ENCODE measurements around the gene CNKSR3. TPM values are rescaled to one million over a fixed set of nuclear protein-coding genes. Genes with fewer than 3 reads are reported as not detected.

The CNKSR3 gene
- total RNA-seq, 2 donors from 2014 or later = 13.1 to 31.5 TPM

- Histone ChIP-seq H3K4me3 (no peak overlapping the region), H3K27ac (no peak overlapping the region), H3K9me3 (no peaks in the 10 kb centered on the region), H3K4me1 (no peaks in the 10 kb centered on the region), H3K36me3 (no peaks in the 10 kb centered on the region), H3K9ac (ENCODE audit: low read depth in 2 of 2, low read length in 2 of 2) (no peak overlapping the region), H3K27me3 (no peaks in the 10 kb centered on the region)
- intact Hi-C loops (cut with DNase I) = no loop called here
- DNase-seq = peak; percentile 27
- TF ChIP-seq CTCF (IDR thresholded peaks at IDR 0.05) = no peak
Measured at GRCh38 chr6:154528310-154528915, 17.9 kb upstream of the CNKSR3 start.

DNA sequence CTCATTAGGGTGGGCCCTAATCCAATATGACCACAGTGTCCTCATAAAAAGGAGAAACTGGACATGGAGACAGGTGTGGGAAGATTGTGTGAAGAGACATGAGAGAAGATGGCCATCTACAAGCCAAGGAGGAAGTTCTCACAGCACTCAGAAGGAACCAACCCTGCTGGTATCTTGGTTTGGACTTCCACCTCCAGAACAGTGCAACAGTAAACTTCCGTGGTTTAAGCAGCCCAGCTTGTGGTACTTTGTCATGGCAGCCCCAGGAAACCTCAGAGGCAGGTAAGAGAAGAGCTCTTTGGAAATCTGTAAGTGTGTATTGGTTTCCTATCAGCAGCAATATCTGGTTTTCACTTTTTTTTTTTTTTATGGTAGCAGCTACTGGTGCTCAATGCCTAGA lies 16.5 kb upstream of the CNKSR3 start:
- no peaks in the 10 kb centered on the region for H3K9me3 ChIP-seq
- no peaks in the 10 kb centered on the region for H3K36me3 ChIP-seq
- no peaks in the 10 kb centered on the region for H3K27me3 ChIP-seq
- intact Hi-C loops (cut with DNase I) = no loop called here
- DNase-seq = no peak
- no peak overlapping the region for H3K9ac ChIP-seq (ENCODE audit: low read depth in 2 of 2, low read length in 2 of 2)
- H3K27ac ChIP-seq = no peak overlapping the region
- TF ChIP-seq CTCF (IDR thresholded peaks at IDR 0.05) = no peak
- no peaks in the 10 kb centered on the region for H3K4me1 ChIP-seq
- H3K4me3 ChIP-seq = no peak overlapping the region

DNA sequence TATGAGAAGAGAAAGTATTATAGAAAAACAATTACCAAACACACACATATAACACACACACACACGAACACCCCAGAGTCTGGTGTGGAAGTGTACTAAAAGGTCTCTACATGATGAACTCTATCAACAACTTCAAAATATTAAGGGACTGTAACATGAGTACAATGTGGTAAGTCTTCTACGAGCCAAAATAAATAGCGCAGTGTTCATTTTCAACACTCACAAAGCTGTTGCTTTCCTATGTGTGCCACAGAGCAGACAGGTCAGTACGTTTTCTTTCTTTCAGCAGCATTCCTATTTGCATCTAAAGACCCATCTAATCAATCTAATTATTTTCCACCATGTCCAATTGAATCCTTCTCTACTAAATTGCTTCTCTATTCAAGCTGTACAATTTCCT lies 12.1 kb upstream of the CNKSR3 start:
- Histone ChIP-seq H3K27ac (no peak overlapping the region), H3K27me3 (no peaks in the 10 kb centered on the region), H3K36me3 (no peaks in the 10 kb centered on the region), H3K9ac (ENCODE audit: low read depth in 2 of 2, low read length in 2 of 2) (no peak overlapping the region), H3K9me3 (no peaks in the 10 kb centered on the region), H3K4me1 (no peaks in the 10 kb centered on the region), H3K4me3 (no peak overlapping the region)
- TF ChIP-seq CTCF (IDR thresholded peaks at IDR 0.05) = no peak
- intact Hi-C loops (cut with DNase I) = no loop called here
- DNase-seq = no peak

DNA sequence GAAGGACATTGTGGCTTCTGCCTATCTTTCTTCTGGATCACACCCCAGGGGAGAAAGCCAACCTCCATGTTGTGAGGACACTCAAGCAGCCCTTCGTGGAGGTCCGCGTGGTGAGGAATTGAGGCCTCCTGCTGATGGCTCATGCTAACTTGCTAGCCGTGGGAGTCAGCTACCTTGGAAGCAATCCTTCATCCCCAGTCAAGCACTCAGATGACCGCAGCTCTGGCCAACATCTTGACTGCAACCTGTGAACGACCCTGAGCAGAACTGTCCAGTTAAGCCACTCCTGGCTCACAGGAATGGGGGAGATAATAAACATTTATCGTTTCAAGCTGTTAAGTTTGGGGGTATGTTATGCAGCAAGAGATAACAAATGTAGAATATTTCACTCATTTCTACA lies 10.9 kb upstream of the CNKSR3 start:
- Histone ChIP-seq H3K27ac (no peak overlapping the region), H3K9ac (ENCODE audit: low read depth in 2 of 2, low read length in 2 of 2) (no peak overlapping the region), H3K4me3 (no peak overlapping the region), H3K36me3 (no peaks in the 10 kb centered on the region), H3K27me3 (no peaks in the 10 kb centered on the region), H3K9me3 (no peaks in the 10 kb centered on the region), H3K4me1 (no peaks in the 10 kb centered on the region)
- TF ChIP-seq CTCF (IDR thresholded peaks at IDR 0.05) = no peak
- intact Hi-C loops (cut with DNase I) = no loop called here
- no peak for DNase-seq

DNA sequence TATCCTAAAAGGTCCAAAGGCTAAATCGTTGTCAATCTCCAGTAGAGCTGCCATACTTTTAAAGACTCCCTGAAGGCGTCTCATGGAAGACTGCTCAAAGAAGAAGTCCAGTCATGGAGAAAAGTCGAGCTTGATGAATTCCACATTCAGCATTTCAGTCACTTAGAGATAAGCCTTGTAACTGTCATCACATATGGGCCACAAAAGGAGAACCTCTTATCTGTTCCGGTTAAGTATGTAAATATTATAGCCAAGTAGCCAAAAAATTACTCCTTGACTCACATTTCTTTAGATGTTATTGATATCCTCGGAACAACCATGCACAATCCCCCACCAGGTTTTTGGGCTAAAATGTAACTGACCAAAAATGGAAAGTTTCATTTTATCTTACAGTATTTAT lies 9.8 kb upstream of the CNKSR3 start:
- Histone ChIP-seq H3K4me3 (no peak overlapping the region), H3K9me3 (no peaks in the 10 kb centered on the region), H3K4me1 (no peaks in the 10 kb centered on the region), H3K36me3 (no peaks in the 10 kb centered on the region), H3K9ac (ENCODE audit: low read depth in 2 of 2, low read length in 2 of 2) (no peak overlapping the region), H3K27me3 (no peaks in the 10 kb centered on the region), H3K27ac (no peak overlapping the region)
- intact Hi-C loops (cut with DNase I) = no loop called here
- no peak for TF ChIP-seq CTCF (IDR thresholded peaks at IDR 0.05)
- DNase-seq = no peak
